HEK293 (cell line): Measurements from ENCODE around the gene EFCAB8.

Experiments used
- BCL11A ChIP-seq: fragments of 450-650 bp; formaldehyde crosslinking; IDR thresholded peaks from 2 replicates; pipeline ENCODE4 v1.5.1; 2016; ENCODE audit warnings: low read depth, missing biosample characterization, missing genetic modification characterization
- ZNF416 ChIP-seq: fragments of 450-650 bp; formaldehyde crosslinking; IDR thresholded peaks from 2 replicates; pipeline ENCODE4 v1.5.1; 2016; ENCODE audit warnings: missing biosample characterization, missing genetic modification characterization
- TF ChIP-seq, protein P1 (sequence below): fragments of 450-650 bp; formaldehyde crosslinking; IDR thresholded peaks from 2 replicates; pipeline ENCODE4; 2016; ENCODE audit warnings: missing biosample characterization, missing genetic modification characterization
- TF ChIP-seq, protein P2 (sequence below): fragments of 450-650 bp; formaldehyde crosslinking; IDR thresholded peaks from 2 replicates; pipeline ENCODE4 v1.5.1; 2016; ENCODE audit warnings: missing biosample characterization, missing genetic modification characterization
- TF ChIP-seq, protein P3 (sequence below): fragments of 450-650 bp; formaldehyde crosslinking; IDR thresholded peaks from 2 replicates; pipeline ENCODE4 v1.5.0; 2017; ENCODE audit warnings: missing biosample characterization, missing genetic modification characterization, borderline replicate concordance

DNA sequence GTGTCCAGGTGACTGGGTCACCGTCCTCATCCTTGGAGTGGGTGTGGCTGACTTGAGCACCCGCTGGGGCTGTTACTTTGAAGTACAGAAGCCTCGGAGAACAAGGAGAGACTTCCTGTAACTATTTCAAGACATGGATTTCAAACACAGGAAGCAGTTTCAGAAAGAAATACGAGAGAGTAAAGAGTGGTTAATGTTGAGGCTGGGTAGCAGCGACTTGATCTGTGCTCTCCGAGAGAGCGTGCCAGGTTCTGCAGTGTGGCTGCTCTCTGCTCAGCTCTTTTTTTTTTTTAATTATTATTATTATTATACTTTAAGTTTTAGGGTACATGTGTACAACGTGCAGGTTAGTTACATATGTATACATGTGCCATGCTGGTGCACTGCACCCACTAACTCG lies 17.5 kb upstream of the EFCAB8 start:
- TF ChIP-seq, protein P1, sequence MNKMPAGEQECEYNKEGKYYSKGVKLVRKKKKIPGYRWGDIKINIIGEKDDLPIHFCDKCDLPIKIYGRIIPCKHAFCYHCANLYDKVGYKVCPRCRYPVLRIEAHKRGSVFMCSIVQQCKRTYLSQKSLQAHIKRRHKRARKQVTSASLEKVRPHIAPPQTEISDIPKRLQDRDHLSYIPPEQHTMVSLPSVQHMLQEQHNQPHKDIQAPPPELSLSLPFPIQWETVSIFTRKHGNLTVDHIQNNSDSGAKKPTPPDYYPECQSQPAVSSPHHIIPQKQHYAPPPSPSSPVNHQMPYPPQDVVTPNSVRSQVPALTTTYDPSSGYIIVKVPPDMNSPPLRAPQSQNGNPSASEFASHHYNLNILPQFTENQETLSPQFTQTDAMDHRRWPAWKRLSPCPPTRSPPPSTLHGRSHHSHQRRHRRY = no peak
- TF ChIP-seq ZNF416 (tag by site-specific recombination) = no peak
- TF ChIP-seq, protein P2, sequence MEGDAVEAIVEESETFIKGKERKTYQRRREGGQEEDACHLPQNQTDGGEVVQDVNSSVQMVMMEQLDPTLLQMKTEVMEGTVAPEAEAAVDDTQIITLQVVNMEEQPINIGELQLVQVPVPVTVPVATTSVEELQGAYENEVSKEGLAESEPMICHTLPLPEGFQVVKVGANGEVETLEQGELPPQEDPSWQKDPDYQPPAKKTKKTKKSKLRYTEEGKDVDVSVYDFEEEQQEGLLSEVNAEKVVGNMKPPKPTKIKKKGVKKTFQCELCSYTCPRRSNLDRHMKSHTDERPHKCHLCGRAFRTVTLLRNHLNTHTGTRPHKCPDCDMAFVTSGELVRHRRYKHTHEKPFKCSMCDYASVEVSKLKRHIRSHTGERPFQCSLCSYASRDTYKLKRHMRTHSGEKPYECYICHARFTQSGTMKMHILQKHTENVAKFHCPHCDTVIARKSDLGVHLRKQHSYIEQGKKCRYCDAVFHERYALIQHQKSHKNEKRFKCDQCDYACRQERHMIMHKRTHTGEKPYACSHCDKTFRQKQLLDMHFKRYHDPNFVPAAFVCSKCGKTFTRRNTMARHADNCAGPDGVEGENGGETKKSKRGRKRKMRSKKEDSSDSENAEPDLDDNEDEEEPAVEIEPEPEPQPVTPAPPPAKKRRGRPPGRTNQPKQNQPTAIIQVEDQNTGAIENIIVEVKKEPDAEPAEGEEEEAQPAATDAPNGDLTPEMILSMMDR (tag by site-specific recombination) = no peak
- no peak for TF ChIP-seq BCL11A (tag by site-specific recombination)
- TF ChIP-seq, protein P3, sequence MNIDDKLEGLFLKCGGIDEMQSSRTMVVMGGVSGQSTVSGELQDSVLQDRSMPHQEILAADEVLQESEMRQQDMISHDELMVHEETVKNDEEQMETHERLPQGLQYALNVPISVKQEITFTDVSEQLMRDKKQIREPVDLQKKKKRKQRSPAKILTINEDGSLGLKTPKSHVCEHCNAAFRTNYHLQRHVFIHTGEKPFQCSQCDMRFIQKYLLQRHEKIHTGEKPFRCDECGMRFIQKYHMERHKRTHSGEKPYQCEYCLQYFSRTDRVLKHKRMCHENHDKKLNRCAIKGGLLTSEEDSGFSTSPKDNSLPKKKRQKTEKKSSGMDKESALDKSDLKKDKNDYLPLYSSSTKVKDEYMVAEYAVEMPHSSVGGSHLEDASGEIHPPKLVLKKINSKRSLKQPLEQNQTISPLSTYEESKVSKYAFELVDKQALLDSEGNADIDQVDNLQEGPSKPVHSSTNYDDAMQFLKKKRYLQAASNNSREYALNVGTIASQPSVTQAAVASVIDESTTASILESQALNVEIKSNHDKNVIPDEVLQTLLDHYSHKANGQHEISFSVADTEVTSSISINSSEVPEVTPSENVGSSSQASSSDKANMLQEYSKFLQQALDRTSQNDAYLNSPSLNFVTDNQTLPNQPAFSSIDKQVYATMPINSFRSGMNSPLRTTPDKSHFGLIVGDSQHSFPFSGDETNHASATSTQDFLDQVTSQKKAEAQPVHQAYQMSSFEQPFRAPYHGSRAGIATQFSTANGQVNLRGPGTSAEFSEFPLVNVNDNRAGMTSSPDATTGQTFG (tag by site-specific recombination) = no peak
